Iris pigment epithelial cell (primary cell): ENCODE measurements around the gene FBXO28.

Experiments
- DNase-seq: peaks from one replicate; pipeline ENCODE4 v3.0.0-alpha.2; 2011; ENCODE audit warnings: low read depth

Gene FBXO28

DNA sequence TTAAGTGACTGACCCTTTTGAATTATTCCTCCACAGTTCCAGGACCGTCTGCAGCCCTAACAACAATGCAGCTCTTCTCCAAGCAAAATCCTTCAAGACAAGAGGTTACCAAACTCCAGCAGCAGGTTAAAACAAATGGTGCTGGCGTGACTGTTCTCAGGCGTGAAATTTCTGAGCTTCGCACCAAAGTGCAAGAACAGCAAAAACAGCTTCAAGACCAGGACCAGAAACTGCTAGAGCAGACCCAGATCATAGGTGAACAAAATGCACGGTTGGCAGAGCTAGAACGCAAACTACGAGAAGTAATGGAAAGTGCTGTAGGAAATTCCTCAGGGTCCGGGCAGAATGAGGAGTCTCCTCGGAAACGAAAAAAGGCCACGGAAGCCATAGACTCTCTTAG, 43.4 kb downstream of the FBXO28 start:
- no peak for DNase-seq

DNA sequence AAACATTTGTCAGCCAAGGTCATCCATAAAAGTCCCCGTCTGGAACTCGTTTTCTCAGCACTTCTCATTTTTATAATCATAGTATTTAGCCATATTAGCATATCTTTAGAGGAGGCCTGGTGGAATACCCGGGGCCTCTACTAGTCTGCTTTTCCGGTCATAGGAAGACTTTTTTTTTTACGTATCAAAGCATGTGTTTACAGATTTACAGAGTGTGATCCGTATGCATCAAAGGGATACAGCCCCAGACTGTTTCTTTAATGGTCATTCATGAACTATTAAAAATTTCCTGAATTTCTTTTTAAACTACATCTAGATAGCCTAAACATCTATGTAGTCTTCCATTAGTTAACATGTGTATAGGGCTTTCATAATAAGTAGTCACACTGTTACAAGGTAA, 45.6 kb downstream of the FBXO28 start:
- DNase-seq = no peak

DNA sequence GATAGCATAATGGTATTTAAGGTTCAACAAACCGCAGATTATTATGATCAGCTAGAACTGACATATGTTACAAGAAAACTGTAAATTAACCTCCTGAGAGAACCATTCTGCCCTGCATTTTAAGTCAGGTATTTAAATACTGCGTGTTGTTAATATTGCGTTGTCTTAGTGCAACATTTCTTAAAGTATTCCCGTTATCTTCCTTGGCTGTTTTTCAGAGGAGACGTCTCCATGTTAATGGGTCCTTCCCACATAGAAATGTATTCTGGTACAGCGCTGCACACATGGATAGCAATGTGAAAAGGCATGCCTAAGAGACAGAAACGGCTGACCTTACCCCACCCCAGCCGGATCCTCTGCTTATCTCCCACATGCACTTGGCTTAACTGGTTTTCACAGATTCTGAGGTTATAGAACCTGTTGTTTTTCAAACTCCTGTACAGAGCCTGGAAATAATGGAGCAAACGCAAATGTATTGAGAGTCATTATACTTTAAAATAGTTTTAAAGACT, 46.3 kb downstream of the FBXO28 start:
- DNase-seq = no peak

DNA sequence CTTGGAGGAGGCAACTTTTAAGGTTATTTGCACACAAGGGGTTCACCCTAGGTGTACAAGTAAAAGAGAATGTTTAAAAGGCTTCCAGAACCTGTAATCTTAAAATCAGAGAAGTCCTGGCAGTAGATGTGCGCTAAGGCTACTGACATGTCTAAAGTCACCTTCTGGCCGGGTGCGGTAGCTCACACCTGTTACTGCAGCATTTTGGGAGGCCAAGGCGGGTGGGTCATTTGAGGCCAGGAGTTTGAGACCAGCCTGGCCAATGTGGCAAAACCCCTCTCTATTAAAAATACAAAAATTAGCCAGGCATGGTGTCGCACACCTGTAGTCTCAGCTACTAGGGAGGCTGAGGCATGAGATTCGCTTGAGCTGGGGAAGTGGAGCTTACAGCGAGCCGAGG, 48.9 kb downstream of the FBXO28 start:
- no peak for DNase-seq

DNA sequence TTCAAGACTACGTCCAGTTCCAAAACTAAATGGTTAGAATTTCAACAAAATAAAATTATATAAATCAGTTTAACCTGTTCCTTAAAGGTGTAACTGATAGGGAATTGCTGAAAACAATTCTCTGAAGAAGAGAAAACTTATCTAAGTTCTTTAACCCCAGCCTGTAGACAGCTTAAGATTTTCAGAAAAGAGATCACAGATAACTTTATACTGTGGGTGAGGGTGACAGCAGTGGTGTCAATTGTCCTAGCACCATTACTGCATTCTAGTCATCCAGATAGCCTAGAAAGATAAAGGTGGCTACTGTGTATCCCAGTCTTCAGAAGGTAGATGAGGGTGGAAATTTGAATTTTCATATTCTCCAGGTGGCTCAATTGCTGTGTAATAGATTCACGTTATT, 49.4 kb downstream of the FBXO28 start:
- no peak for DNase-seq

DNA sequence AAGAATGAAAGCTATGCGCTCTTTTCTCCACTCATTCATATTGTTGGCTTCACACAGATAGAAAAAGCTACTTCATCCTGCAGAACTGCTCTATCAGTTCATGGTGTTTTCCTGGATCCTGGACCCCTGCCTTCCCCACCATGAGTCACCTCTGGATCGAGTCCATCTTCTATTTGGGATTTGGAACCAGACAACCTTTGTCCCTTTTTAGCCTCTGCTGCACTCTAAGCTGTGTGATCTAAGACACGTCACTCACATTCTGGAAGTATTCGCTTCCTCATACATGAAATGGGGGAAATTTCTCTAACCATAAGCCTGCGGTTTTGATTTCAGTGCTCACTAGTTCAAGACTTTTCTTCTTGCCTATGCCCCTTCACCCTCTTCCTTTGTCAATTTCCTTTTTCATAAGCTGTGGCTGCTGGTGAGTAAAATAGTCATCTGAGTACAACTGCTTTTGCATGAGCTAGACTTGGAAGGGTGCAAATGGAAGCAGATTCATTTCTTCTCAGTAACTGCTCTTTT, 55.0 kb downstream of the FBXO28 start:
- peak; percentile 93 for DNase-seq

DNA sequence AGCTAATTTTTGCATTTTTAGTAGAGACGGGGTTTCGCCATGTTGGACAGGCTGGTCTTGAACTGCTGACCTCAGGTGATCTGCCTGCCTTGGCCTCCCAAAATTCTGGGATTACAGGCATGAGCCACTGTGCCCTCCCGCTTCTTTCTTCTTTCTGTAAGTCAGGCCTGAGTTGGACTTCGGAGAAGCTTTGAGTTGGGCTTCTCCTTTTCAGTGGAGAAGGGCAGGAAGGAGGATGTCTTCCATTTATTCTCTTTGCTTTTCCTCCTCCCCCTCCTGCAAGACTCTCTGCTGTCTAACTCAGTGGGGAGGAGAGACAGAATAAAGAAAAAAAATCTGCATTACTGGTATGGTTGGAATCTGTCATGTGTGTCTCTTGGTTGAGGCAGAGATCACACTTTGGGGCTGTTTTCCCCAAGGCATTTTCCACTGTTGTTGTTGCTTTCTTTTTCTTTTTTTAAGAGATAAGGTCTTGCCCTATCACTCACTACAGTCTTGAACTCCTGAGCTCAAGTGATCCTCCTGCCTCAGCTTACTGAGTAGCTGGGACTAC, 55.9 kb downstream of the FBXO28 start:
- DNase-seq = no peak

DNA sequence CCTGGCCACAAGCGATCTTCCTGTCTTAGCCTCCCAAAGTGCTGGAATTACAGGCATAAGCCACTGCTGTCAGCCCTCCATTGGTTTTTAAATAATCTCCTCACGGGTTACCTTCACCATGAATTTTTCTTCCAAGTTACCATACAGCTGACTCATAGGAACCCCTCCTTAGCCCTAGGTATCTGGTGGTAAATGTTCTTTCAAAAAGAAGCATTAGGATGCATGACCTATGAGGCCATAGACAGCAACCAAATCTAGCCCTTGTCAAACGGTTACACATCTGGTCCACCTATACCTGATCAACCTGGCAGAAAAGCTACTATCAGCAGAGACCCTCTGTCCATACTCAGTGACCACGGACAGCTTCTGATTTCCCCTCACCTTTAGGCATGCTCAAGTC, 56.4 kb downstream of the FBXO28 start:
- DNase-seq = no peak

DNA sequence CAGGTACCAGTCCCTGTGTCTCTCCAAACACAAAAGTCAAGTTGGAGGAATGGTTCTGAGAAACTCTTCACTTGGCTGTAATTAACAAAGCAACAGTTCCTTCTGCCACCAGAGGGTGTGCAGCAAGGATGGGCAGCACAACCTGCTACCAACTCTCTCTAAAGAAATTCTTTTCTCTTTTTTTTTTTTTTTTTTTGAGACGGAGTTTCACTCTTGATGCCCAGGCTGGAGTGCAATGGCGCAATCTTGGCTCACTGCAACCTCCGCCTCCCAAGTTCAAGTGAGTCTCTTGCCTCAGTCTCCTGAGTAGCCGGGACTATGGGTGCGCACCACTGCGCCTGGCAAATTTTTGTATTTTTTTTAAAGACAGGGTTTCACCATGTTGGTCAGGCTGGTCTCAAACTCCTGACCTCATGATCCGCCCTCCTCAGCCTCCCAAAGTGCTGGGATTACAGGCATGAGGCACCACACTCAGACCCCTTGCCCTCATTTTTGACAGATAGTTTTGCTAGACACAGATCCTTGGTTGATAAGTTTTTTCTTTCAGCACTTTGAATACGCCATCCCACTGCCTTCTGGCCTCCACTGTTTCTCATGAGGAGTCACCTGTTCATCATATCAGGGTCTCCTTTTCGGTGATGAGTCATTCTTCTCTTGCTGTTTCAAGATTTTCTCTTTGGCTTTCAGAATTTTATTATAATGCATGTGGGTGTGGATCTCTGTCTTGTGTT, 57.0 kb downstream of the FBXO28 start:
- peak; percentile 36 for DNase-seq

DNA sequence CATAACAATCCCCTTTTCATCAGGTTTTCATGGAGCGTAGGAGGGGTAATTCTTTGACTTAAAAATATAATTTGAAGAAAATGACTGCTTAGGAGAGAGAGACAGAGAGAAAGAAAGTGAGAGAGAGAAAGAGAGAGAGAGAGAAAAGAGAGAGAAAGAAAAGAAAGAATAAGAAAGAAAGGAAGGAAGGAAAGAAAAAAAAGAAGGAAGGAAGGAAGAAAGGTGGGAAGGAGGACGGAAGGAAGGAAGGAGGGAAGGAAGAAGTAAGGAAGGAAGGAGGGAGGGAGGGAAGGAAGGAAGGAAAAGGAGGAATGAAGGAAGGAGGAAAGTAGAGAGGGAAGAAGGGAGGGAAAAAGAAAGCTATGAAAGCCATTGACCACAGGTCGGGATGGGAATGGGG, 58.3 kb downstream of the FBXO28 start:
- DNase-seq = no peak

DNA sequence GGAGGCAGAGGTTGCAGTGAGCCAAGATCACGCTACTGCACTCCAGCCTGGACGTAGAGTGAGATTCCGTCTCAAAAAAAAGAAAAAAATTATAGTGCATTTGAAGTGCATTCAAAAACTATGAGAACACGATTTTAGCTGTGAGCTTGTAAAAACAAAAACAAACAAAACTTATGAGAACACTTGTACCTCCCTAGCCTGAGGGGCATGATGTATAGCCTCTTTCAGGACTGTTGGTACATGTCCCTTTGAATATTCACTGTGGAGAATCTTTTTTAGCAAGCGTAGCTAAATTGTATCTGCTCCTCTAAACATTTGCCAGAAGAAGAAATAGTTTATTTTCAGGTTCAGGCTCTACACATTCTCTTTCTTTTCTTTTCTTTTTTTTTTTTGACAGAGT, 59.6 kb downstream of the FBXO28 start:
- no peak for DNase-seq

DNA sequence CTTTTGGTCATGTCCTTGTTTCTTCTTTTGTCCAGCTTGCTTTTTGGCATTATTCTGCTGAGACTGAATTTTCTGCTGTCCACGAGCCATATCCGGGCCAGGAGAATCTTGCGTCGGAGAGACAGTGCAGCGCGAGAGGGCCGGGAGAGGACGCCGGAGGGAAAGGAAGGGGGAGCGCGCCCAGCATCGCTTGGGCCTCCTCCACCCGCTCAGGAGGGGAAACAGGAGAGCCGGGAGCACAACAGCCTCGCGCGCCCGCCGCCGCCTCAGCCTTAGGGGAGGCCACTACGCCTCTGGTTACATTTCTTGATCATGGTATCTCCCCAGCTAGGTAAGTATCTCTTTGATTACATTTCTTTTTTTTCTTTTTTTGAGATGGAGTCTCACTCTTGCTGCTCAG, 61.7 kb downstream of the FBXO28 start:
- DNase-seq = peak; percentile 31

DNA sequence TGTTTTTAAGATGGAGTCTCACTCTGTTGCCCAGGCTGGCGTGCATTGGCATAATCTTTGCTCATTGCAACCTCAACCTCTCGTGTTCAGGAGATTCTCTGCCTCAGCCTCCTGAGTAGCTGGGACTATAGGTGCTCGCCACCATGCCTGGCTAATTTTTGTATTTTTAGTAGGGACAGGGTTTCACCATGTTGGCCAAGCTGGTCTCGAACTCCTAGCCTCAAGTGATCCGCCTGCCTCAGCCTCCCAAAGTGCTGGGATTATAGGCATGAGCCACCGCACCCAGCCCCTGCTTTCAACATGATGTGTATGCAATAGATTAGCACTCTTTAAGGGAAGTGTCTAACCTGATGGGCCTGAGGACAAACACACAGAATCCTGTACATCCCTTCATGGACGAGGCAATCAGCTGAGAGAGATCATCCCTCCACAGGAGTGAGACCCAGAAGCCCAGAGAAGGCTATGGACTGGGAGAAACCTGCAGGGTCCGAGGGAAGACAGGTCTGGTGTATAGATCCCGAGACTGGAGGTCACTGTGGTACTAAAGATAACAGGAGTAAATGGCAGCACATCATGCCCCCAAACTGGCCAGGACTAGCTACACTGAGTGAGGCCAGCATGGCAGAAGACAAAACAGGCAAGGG, 63.6 kb downstream of the FBXO28 start:
- no peak for DNase-seq

DNA sequence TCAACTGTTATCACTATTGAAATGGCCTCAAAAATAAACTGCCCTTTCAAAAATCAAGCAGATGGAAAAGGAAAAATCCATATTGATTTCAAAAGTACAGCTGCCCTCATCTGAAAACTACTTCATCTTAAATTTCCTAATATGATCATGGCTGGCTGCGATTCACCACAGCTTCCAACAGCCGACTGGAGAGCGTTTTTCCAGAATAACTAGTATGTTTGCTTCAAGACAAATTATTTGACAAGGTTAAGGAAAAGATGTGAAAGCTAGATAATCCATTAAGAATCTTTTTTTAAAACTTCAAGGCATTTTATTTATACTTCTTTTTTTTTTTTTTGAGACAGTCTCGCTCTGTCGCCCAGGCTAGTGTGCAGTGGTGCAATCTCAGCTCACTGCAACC, 65.0 kb downstream of the FBXO28 start:
- no peak for DNase-seq

DNA sequence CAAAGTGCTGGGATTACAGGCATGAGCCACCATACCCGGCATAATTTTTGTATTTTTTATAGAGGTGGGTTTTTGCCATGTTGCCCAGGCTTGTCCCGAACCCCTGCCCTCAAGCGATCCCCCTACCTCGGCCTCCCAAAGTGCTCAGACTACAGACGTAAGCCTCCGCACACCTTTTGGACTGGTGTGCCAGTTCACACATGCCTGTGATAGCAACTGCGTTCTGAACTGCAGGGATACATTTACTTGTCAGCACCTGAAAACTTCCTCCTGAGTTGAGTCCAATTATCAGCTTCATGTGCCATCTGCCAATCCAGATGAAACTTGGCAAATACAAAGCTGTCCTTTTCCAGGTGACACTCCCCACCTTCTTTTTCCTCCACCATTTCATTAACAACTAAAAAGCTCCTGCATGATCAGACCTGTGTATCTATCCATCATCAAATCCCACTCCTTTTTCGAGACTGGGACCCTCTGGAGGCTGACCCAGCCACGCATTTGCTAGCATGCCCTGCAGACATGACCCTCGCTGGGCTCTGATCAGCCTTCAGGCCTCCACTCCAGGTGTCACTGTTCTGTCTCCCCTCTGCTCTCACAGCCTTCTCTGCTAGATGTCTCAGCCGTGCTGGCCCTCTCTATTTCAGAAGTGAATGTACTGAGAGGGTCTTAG, 67.0 kb downstream of the FBXO28 start:
- no peak for DNase-seq

DNA sequence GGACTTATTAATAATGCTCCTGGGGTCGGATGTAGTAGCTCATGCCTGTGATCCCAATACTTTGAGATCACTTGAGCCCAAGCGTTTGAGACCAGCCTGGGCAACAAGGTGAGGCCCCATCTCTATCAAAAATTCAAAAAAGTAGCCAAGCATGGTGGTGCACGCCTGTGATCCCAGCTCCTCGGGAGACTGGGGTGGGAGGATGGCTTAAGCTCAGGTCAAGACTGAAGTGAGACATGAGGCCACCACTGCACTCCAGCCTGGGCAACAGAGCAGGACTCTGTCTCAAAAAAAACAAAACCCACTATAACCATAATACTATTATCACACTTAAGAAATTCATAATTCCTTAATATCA, 67.5 kb downstream of the FBXO28 start:
- no peak for DNase-seq

DNA sequence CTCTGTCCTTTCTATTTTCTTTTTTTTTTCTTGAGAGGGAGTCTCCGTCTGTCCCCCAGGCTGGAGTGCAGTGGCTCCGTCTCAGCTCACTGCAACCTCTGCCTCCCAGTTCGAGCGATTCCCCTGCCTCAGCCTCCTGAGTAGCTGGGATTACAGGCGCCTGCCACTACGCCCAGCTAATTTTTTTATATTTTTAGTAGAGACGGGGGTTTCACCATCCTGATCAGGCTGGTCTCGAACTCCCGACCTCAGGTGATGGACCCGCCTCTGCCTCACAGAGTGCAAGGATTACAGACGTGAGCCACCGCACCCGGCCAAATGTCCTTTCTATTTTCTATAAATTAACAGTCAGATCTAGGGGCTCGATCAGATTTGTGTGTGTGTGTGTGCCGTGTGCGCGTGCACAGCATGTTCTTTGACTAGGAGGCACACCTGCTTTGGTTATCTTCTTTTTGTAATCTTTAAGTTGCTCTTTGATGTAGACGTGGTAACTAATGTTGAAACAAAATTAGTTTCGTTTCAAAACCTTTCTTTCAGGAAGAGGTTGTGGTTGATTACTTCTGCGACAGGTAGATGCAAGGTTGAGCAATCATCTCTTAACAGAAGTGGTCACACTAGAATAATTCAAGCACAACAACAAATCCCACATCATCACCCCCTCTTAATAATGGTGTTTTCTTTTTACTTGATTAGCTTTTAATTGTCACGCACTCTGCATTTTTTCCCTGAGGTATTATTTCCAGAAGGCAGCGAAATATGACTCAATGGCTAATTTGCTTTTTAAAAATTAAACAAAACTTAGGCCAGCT, 68.3 kb downstream of the FBXO28 start:
- no peak for DNase-seq

DNA sequence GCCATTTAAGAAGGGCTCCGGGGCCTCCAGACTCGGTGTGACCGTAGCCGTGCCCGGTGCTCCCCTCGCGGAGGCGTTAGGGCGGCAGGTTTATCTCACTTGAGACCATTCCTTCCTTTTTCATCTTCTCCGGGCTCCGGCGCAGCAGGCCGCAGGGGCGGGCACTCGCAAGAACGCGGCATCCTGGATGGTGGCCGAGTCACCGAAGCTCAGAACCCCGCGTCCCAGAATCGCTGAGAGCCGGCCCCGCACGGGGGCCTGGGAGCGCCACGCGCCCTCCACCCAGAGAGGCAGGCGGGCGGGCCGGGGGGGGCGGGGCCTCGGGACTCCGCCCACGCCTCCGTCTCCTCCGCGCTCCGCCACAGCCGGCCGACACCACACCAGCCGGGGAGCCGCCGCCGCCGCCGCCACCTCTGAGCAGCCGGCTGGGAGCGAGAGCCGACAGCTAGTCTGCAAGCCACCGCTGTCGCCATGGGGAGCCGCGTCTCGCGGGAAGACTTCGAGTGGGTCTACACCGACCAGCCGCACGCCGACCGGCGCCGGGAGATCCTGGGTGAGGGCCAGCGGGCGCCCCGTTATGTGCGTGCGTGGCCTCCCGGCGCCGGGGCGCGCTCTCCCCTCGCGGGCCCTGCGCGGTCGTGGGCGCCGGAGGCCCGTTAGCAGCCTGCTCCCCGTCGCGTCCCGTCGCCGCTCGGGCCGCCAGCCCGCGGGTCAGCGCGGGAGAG, 69.1 kb downstream of the FBXO28 start, which contains the start of gene DEGS1:
TSS of gene DEGS1 (plus strand) at position 375 of the 725 bp plus-strand sequence. CDS start at position 472, 97 bp downstream.
- DNase-seq = peak; percentile 78

DNA sequence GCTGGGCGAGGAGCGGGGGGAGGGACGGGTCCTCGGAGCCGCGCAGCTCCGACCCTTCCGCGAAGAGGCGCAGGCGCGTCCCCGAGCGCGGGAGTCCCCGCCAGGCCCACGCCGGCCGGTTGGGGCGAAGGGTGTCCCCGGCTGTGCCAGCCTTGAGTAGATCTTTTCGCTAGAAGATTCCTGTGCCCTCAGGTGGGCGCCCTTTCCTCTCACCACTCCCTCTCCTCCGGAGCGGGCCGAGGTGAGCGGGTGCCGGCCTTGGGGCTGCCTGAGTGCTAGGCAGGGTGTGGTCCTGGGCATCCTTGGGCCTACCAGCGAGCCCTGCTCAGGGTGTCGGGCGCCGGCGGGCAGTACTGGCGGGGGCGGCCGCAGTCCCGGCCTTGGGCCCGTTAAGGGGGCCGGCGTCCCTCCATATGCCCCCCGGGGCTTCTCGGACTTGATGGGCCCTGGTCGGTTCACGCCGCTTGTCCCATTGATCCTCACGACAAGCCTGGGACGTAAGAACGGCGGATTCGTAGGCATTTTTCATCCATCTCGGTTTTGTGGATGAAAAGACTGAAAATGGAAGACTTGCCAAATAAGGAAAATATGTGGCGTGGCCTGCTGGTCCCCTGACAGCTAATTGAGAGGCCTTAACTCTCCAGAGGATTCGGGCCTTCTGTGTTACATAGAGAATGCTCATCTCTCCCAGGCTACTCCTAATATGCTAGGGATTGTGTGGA, 69.8 kb downstream of the FBXO28 start:
- DNase-seq = peak; percentile 60

DNA sequence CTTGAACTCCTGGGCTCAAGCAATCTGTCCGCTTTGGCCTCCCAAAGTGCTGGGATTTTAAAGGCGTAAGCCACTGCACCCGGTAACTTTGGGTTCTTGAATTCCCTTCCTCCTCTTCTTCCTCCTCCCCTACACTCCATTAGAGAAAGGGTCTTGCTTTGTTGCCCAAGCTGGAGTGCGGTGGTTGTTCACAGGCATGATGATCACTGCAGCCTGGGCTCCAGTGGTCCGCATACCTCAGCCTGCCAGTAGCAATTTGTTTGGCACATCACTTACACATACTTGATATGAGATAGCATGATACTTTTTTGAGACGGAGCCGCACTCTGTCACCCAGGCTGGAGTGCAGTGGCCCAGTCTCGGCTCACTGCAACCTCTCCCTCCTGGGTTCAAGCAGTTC, 71.3 kb downstream of the FBXO28 start:
- no peak for DNase-seq
